HepG2 (cell line): ENCODE measurements around the gene TGM1. TPM values are rescaled to one million over a fixed set of nuclear protein-coding genes. Genes with fewer than 3 reads are reported as not detected.

Experiments used
- AKNA ChIP-seq: sonication (generic); formaldehyde crosslinking; IDR thresholded peaks from 2 replicates; pipeline ENCODE4 v1.4.0; 2020; ENCODE audit warnings: missing genetic modification reagents, borderline replicate concordance
- HNRNPK ChIP-seq: fragments of 200-400 bp; formaldehyde crosslinking; IDR thresholded peaks from 2 replicates; pipeline ENCODE4 v1.6.1; 2018; ENCODE audit warnings: low read length, low read depth, moderate library complexity, mild to moderate bottlenecking; ENCODE audit not compliant: poor library complexity, severe bottlenecking
- JDP2 ChIP-seq: sonication (generic); formaldehyde crosslinking; IDR thresholded peaks from 2 replicates; pipeline ENCODE4 v1.8.1; 2022; ENCODE audit warnings: missing genetic modification reagents, borderline replicate concordance
- KDM4B ChIP-seq: sonication (generic); formaldehyde crosslinking; IDR thresholded peaks from 2 replicates; pipeline ENCODE4 v1.4.0; 2020; ENCODE audit warnings: missing genetic modification reagents
- KDM6A ChIP-seq: IDR thresholded peaks from 2 replicates; pipeline ENCODE4 v1.6.1; 2016; ENCODE audit warnings: low read depth
- MBNL3 ChIP-seq: fragments of 250-450 bp; sonication (Bioruptor Pico); conservative IDR thresholded peaks from 2 replicates; pipeline ENCODE4 v1.8.0; 2022; ENCODE audit warnings: mild to moderate bottlenecking, inconsistent platforms
- MIER2 ChIP-seq: IDR thresholded peaks from 2 replicates; pipeline ENCODE4 v1.6.1; 2016; ENCODE audit warnings: missing biosample characterization, missing genetic modification reagents
- NCOA1 ChIP-seq: sonication (generic); formaldehyde crosslinking; IDR thresholded peaks from 2 replicates; pipeline ENCODE4 v1.9.0; 2021; ENCODE audit warnings: missing genetic modification reagents
- NONO ChIP-seq, 2 experiments: fragments of 450-650 bp in 1 of 2; sonication (generic) in 1 of 2; formaldehyde crosslinking in 1 of 2; IDR thresholded peaks in 1 of 2; conservative IDR thresholded peaks in 1 of 2; 2 replicates each; pipeline versions ENCODE4 v1.6.1 to v1.8.0; 2017 to 2022; ENCODE audit warnings: mild to moderate bottlenecking in 1 of 2, missing genetic modification reagents in 1 of 2, moderate library complexity in 1 of 2
- NR2C2 ChIP-seq: sonication (generic); formaldehyde crosslinking; IDR thresholded peaks from 2 replicates; pipeline ENCODE4 v1.4.0; 2020; ENCODE audit warnings: missing genetic modification reagents, mild to moderate bottlenecking, moderate library complexity, borderline replicate concordance
- NR2F6 ChIP-seq, 2 experiments: IDR thresholded peaks; 2 replicates each; pipeline ENCODE4 v1.6.1; 2016; ENCODE audit warnings: antibody characterized with exemption in 1 of 2, mild to moderate bottlenecking in 1 of 2
- SIN3B ChIP-seq: fragments of 150-350 bp; IDR thresholded peaks from 2 replicates; pipeline ENCODE4 v1.6.1; 2014; ENCODE audit warnings: low read length
- SP5 ChIP-seq: IDR thresholded peaks from 2 replicates; pipeline ENCODE4 v1.6.1; 2016; ENCODE audit warnings: low read depth, borderline replicate concordance
- ZBTB7B ChIP-seq: sonication (generic); formaldehyde crosslinking; IDR thresholded peaks from 2 replicates; pipeline ENCODE4 v1.4.0; 2020; ENCODE audit warnings: missing genetic modification reagents
- ZNF180 ChIP-seq: sonication (generic); formaldehyde crosslinking; IDR thresholded peaks from 2 replicates; pipeline ENCODE4 v1.4.0; 2020; ENCODE audit warnings: low read depth, missing genetic modification reagents, borderline replicate concordance
- ZNF44 ChIP-seq: sonication (generic); formaldehyde crosslinking; IDR thresholded peaks from 2 replicates; pipeline ENCODE4 v1.5.1; 2020; ENCODE audit warnings: mild to moderate bottlenecking, missing genetic modification reagents
- ZNF562 ChIP-seq: sonication (generic); formaldehyde crosslinking; IDR thresholded peaks from 2 replicates; pipeline ENCODE4 v1.8.0; 2022; ENCODE audit warnings: missing genetic modification reagents, borderline replicate concordance
- ZNF891 ChIP-seq: sonication (generic); formaldehyde crosslinking; IDR thresholded peaks from 2 replicates; pipeline ENCODE4 v1.5.0; 2020; ENCODE audit warnings: mild to moderate bottlenecking, missing genetic modification reagents
- ZSCAN12 ChIP-seq: sonication (generic); formaldehyde crosslinking; IDR thresholded peaks from 2 replicates; pipeline ENCODE4 v1.9.0; 2021; ENCODE audit warnings: mild to moderate bottlenecking, missing genetic modification reagents
- ZSCAN29 ChIP-seq: sonication (generic); formaldehyde crosslinking; conservative IDR thresholded peaks from 2 replicates; pipeline ENCODE4 v1.4.0; 2020; ENCODE audit warnings: mild to moderate bottlenecking, missing genetic modification reagents
- polyA plus RNA-seq, 8 experiments: library from polyadenylated mRNA; depleted of rRNA in 3 of 8; stranded (reverse) in 7 of 8; unstranded in 1 of 8; fragments of >200 nt; fragmentation: Illumina TruSeq in 4 of 8; extraction: Trizol in 4 of 8; gene quantifications; 2 replicates each; pipeline versions ENCODE4 v1.2.1 to v1.2.3, GENCODE V29; 2011 to 2016; ENCODE audit warnings: low read depth in 4 of 8, missing spikeins in 1 of 8, mixed read lengths in 1 of 8; ENCODE audit not compliant: insufficient read depth in 1 of 8
- total RNA-seq, 5 experiments: library from RNA; depleted of rRNA; stranded (reverse); fragments of >200 nt; fragmentation: Illumina TruSeq; extraction: Trizol; gene quantifications; 2 replicates each; pipeline ENCODE4 v1.2.3, GENCODE V29; 2016; ENCODE audit warnings: low read depth in 1 of 5
- TF ChIP-seq, protein P1 (sequence below): sonication (generic); formaldehyde crosslinking; IDR thresholded peaks from 2 replicates; pipeline ENCODE4 v1.4.0; 2020; ENCODE audit warnings: mild to moderate bottlenecking, missing genetic modification reagents
- TF ChIP-seq, protein P2 (sequence below): IDR thresholded peaks from 2 replicates; pipeline ENCODE4 v1.6.1; 2016; ENCODE audit warnings: mild to moderate bottlenecking

Gene TGM1
- total and polyA plus RNA-seq, 2 of the 13 experiments (the other 11 are each of a cell fraction or from before 2014, with no cell fraction given) = 3.2 to 10.6 TPM

- TF ChIP-seq NONO (IDR thresholded peaks at IDR 0.05) (no peak), NONO (CRISPR knock-in tag; conservative IDR thresholded peaks at IDR 0.05) (peak; percentile 100), SP5 (CRISPR knock-in tag) (peak; percentile 60; the same call in 1 of the 2 replicates), ZSCAN12 (peak; percentile 97), ZNF891 (CRISPR knock-in tag) (peak; percentile 98), ZSCAN29 (peak; percentile 92), NR2C2 (CRISPR knock-in tag) (peak; percentile 94), ZBTB7B (CRISPR knock-in tag) (peak; percentile 99), MBNL3 (CRISPR knock-in tag) (no peak), ZNF562 (CRISPR knock-in tag) (peak; percentile 78; the same call in 1 of the 2 replicates), HNRNPK (peak; percentile 99), NR2F6 (IDR thresholded peaks at IDR 0.05) (no peak), NR2F6 (CRISPR knock-in tag; IDR thresholded peaks at IDR 0.05) (peak; percentile 87), AKNA (CRISPR knock-in tag) (no peak; the same call in 1 of the 2 replicates), SIN3B (peak; percentile 71), ZNF44 (CRISPR knock-in tag) (peak; percentile 93), KDM4B (CRISPR knock-in tag) (peak; percentile 98), MIER2 (CRISPR knock-in tag) (peak; percentile 91), JDP2 (peak; percentile 75), KDM6A (CRISPR knock-in tag) (peak; percentile 53; the same call in 1 of the 2 replicates), ZNF180 (CRISPR knock-in tag) (peak; percentile 91; the same call in 1 of the 2 replicates), NCOA1 (peak; percentile 96)
- TF ChIP-seq, protein P1, sequence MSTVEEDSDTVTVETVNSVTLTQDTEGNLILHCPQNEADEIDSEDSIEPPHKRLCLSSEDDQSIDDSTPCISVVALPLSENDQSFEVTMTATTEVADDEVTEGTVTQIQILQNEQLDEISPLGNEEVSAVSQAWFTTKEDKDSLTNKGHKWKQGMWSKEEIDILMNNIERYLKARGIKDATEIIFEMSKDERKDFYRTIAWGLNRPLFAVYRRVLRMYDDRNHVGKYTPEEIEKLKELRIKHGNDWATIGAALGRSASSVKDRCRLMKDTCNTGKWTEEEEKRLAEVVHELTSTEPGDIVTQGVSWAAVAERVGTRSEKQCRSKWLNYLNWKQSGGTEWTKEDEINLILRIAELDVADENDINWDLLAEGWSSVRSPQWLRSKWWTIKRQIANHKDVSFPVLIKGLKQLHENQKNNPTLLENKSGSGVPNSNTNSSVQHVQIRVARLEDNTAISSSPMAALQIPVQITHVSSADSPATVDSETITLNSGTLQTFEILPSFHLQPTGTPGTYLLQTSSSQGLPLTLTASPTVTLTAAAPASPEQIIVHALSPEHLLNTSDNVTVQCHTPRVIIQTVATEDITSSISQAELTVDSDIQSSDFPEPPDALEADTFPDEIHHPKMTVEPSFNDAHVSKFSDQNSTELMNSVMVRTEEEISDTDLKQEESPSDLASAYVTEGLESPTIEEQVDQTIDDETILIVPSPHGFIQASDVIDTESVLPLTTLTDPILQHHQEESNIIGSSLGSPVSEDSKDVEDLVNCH = no peak; the same call in 1 of the 2 replicates
- TF ChIP-seq, protein P2, sequence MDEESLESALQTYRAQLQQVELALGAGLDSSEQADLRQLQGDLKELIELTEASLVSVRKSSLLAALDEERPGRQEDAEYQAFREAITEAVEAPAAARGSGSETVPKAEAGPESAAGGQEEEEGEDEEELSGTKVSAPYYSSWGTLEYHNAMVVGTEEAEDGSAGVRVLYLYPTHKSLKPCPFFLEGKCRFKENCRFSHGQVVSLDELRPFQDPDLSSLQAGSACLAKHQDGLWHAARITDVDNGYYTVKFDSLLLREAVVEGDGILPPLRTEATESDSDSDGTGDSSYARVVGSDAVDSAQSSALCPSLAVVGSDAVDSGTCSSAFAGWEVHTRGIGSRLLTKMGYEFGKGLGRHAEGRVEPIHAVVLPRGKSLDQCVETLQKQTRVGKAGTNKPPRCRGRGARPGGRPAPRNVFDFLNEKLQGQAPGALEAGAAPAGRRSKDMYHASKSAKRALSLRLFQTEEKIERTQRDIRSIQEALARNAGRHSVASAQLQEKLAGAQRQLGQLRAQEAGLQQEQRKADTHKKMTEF (CRISPR knock-in tag) = peak; percentile 100
Measured at GRCh38 chr14:24271134-24271833, 8.3 kb upstream of the TGM1 start, which contains the start of gene RABGGTA (continued).
